Suprapubic skin (tissue), 4 donors: Measurements from ENCODE around the gene MYO5A. TPM values are rescaled to one million over a fixed set of nuclear protein-coding genes. Genes with fewer than 3 reads are reported as not detected.
"Not testable (repeated sequence)": the region's sequence is repeated elsewhere in the genome, so short reads cannot be mapped to it uniquely, and the experiment has no call there.

Experiments used
- DNase-seq, 2 donors: peaks; one replicate each; pipeline ENCODE4 v3.0.0-alpha.2; 2019; ENCODE audit warnings: low spot score in 2 of 2
- H3K27ac ChIP-seq: fragments of 200-600 bp; sonication (generic); one replicate; pipeline ENCODE4 v1.5.1; 2019
- H3K27me3 ChIP-seq: fragments of 200-600 bp; sonication (generic); one replicate; pipeline ENCODE4 v1.5.1; 2019
- H3K36me3 ChIP-seq: fragments of 200-600 bp; sonication (generic); one replicate; pipeline ENCODE4 v1.5.1; 2019
- H3K4me1 ChIP-seq: fragments of 200-600 bp; sonication (generic); one replicate; pipeline ENCODE4 v1.5.1; 2019
- H3K4me3 ChIP-seq: fragments of 200-600 bp; sonication (generic); one replicate; pipeline ENCODE4 v1.5.1; 2019; ENCODE audit warnings: mild to moderate bottlenecking
- H3K9me3 ChIP-seq: fragments of 200-600 bp; sonication (generic); one replicate; pipeline ENCODE4 v1.5.1; 2019
- CTCF ChIP-seq, 2 donors: fragments of 200-600 bp in 1 of 2; fragments of 450-650 bp in 1 of 2; sonication (generic) in 1 of 2; IDR thresholded peaks; one replicate each; pipeline ENCODE4 v1.5.1; 2016 to 2019; ENCODE audit warnings: antibody characterized with exemption in 2 of 2, mild to moderate bottlenecking in 1 of 2, moderate library complexity in 1 of 2
- EP300 ChIP-seq: sonication (generic); formaldehyde crosslinking; IDR thresholded peaks from one replicate; pipeline ENCODE4 v1.6.1; 2017; ENCODE audit warnings: antibody characterized with exemption
- POLR2A ChIP-seq, 2 donors: fragments of 450-650 bp; IDR thresholded peaks; one replicate each; pipeline ENCODE4 v1.6.1; 2017; ENCODE audit warnings: antibody characterized with exemption in 2 of 2, mild to moderate bottlenecking in 2 of 2, moderate library complexity in 2 of 2
- POLR2AphosphoS5 ChIP-seq, 3 donors: sonication (generic); formaldehyde crosslinking; IDR thresholded peaks; one replicate each; pipeline ENCODE4 v1.6.1; 2017; ENCODE audit warnings: antibody characterized with exemption in 3 of 3
- WGBS: methylation state at CpG from one replicate; pipeline ENCODE4 v1.1.5; 2018; 5-methylcytosine and 5-hydroxymethylcytosine counted together
- total RNA-seq, 4 donors: library from RNA; depleted of rRNA; stranded (reverse); fragments of >200 nt; gene quantifications; one replicate each; pipeline ENCODE4 v1.1.0, GENCODE V29; 2016

The MYO5A gene
- total RNA-seq, 4 donors from 2014 or later: 37.4 to 73.7 (median 47.0) TPM

- no peaks in the 10 kb centered on the region for H3K27me3 ChIP-seq
- peaks cover 20% of the 10 kb centered on the region for H3K4me1 ChIP-seq
- no peak for DNase-seq
- no peaks in the 10 kb centered on the region for H3K9me3 ChIP-seq
- no peaks in the 10 kb centered on the region for H3K36me3 ChIP-seq
- no peak overlapping the region for H3K4me3 ChIP-seq
- no peak for TF ChIP-seq EP300
- no peak for TF ChIP-seq POLR2A (IDR thresholded peaks at IDR 0.05)
- TF ChIP-seq CTCF (IDR thresholded peaks at IDR 0.05): no peak
- no peak for TF ChIP-seq POLR2AphosphoS5 (IDR thresholded peaks at IDR 0.05)
- 82% methylated on average over 5 of the region's 5 CpGs for WGBS
- peak overlapping the region; percentile 30 for H3K27ac ChIP-seq
Measured at GRCh38 chr15:52288986-52289385, 239.7 kb downstream of the MYO5A start.

- no peak for DNase-seq
- Histone ChIP-seq H3K27ac (peak overlapping the region; percentile 30), H3K4me1 (peaks cover 20% of the 10 kb centered on the region), H3K36me3 (no peaks in the 10 kb centered on the region), H3K4me3 (no peak overlapping the region), H3K9me3 (no peaks in the 10 kb centered on the region), H3K27me3 (no peaks in the 10 kb centered on the region)
- TF ChIP-seq POLR2A (IDR thresholded peaks at IDR 0.05) (no peak), EP300 (no peak), CTCF (IDR thresholded peaks at IDR 0.05) (no peak)
- 74% methylated on average over 9 of the region's 13 CpGs for WGBS
Measured at GRCh38 chr15:52288051-52288942, 240.4 kb downstream of the MYO5A start.

DNA sequence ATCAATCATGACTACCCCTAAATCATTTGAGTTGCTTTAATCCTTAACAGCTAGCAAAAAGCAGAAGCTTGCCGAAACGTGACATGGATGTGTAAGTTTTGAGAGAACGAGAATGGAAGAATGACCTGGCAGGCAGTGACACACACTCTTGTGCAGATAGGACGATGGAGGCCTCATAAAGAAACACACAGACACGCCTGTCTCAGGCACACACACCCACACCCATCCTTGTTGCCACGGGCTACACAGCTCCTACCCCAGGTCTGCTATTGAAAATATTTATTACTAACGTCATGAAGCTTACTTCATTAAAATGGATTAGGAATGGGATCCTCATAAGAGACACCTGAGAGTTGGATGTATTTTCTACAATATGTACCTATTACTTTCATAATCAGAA lies 241.6 kb downstream of the MYO5A start:
- Histone ChIP-seq H3K36me3 (no peaks in the 10 kb centered on the region), H3K9me3 (no peaks in the 10 kb centered on the region), H3K4me1 (peaks cover 20% of the 10 kb centered on the region), H3K27ac (peak overlapping the region; percentile 30), H3K4me3 (no peak overlapping the region), H3K27me3 (no peaks in the 10 kb centered on the region)
- DNase-seq: no peak
- WGBS: 61% methylated on average over 7 of the region's 7 CpGs
- no peak for TF ChIP-seq CTCF (IDR thresholded peaks at IDR 0.05)
- no peak for TF ChIP-seq POLR2AphosphoS5 (IDR thresholded peaks at IDR 0.05)

GRCh38 chr15:52285941-52286340 lies 242.7 kb downstream of the MYO5A start:
- H3K36me3 ChIP-seq, H3K27me3 ChIP-seq, H3K27ac ChIP-seq, DNase-seq, H3K9me3 ChIP-seq, H3K4me3 ChIP-seq: not testable (repeated sequence)
- H3K4me1 ChIP-seq: peaks cover 20% of the 10 kb centered on the region
- WGBS: 100% methylated on average over 11 of the region's 34 CpGs

- no peak for DNase-seq
- Histone ChIP-seq H3K9me3 (no peaks in the 10 kb centered on the region), H3K36me3 (no peaks in the 10 kb centered on the region), H3K4me1 (peaks cover 9% of the 10 kb centered on the region), H3K27ac (no peak overlapping the region), H3K4me3 (no peak overlapping the region), H3K27me3 (no peaks in the 10 kb centered on the region)
- WGBS: 71% methylated on average over 3 of the region's 3 CpGs
- no peak for TF ChIP-seq POLR2A (IDR thresholded peaks at IDR 0.05)
- no peak for TF ChIP-seq CTCF (IDR thresholded peaks at IDR 0.05)
- TF ChIP-seq POLR2AphosphoS5 (IDR thresholded peaks at IDR 0.05): no peak
- TF ChIP-seq EP300: no peak
Measured at GRCh38 chr15:52284164-52284563, 244.5 kb downstream of the MYO5A start.

DNA sequence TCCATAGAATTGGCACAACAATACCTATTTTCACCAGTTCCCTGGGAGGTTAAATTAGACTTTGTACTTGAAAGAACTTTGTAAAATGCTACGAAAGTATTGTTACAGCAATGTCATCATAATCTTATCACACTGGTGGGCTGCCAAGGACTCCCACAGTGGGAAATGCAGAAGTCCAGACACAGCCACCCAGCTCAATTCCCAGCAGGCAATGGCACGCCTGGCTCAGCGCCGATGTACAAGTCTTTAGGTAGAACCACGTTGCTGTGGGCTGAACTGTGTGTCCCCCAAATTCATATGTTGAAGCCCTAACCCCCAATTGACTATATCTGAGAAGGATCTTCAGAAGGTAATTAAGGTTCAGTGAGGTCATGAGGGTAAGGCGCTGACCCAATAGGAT lies 245.4 kb downstream of the MYO5A start:
- Histone ChIP-seq H3K27me3 (no peaks in the 10 kb centered on the region), H3K27ac (no peak overlapping the region), H3K4me3 (no peak overlapping the region), H3K9me3 (no peaks in the 10 kb centered on the region), H3K36me3 (no peaks in the 10 kb centered on the region), H3K4me1 (peaks cover under 1% of the 10 kb centered on the region)
- TF ChIP-seq POLR2A (IDR thresholded peaks at IDR 0.05) (no peak), EP300 (no peak)
- 93% methylated on average over 6 of the region's 6 CpGs for whole genome bisulfite sequencing
- no peak for DNase-seq
